DMS153 (cell line): ENCODE measurements around the gene ZNF512.
"Not testable (repeated sequence)": the region's sequence is repeated elsewhere in the genome, so short reads cannot be mapped to it uniquely, and the experiment has no call there.

ENCODE experiments used
- DNase-seq: peaks from one replicate; lab custom pipeline; 2025; lab: John Stamatoyannopoulos, UW

The ZNF512 gene

GRCh38 chr2:27582695-27583389, at the start of gene ZNF512:
Gene ZNF512, plus strand, starts transcription at chr2:27583042. Its CDS starts 71 bp downstream, at chr2:27583113.
- DNase-seq: peak; percentile 96

GRCh38 chr2:27537287-27537686, 45.6 kb upstream of the ZNF512 start:
- DNase-seq: no peak

GRCh38 chr2:27538839-27539450, 43.9 kb upstream of the ZNF512 start:
- DNase-seq: not testable (repeated sequence)

- not testable (repeated sequence) for DNase-seq
Measured at GRCh38 chr2:27539649-27540048, 43.2 kb upstream of the ZNF512 start.

- no peak for DNase-seq
Measured at GRCh38 chr2:27544143-27544821, 38.6 kb upstream of the ZNF512 start.

GRCh38 chr2:27545348-27546141, 37.3 kb upstream of the ZNF512 start:
- DNase-seq: no peak

GRCh38 chr2:27549303-27549702, 33.5 kb upstream of the ZNF512 start:
- DNase-seq: no peak

GRCh38 chr2:27551514-27551913, 31.3 kb upstream of the ZNF512 start:
- DNase-seq: no peak

GRCh38 chr2:27552941-27553340, 29.9 kb upstream of the ZNF512 start:
- no peak for DNase-seq

- not testable (repeated sequence) for DNase-seq
Measured at GRCh38 chr2:27554451-27554850, 28.4 kb upstream of the ZNF512 start.

- DNase-seq: no peak
Measured at GRCh38 chr2:27559228-27559627, 23.6 kb upstream of the ZNF512 start.

- DNase-seq: no peak
Measured at GRCh38 chr2:27561060-27561459, 21.8 kb upstream of the ZNF512 start.

- no peak for DNase-seq
Measured at GRCh38 chr2:27566628-27567027, 16.2 kb upstream of the ZNF512 start.

- no peak for DNase-seq
Measured at GRCh38 chr2:27569398-27569797, 13.4 kb upstream of the ZNF512 start.

GRCh38 chr2:27571197-27571596, 11.6 kb upstream of the ZNF512 start:
- DNase-seq: no peak

GRCh38 chr2:27571681-27572080, 11.2 kb upstream of the ZNF512 start:
- no peak for DNase-seq

GRCh38 chr2:27572439-27572838, 10.4 kb upstream of the ZNF512 start:
- DNase-seq: no peak

GRCh38 chr2:27572998-27573429, 9.8 kb upstream of the ZNF512 start:
- DNase-seq: no peak

GRCh38 chr2:27573452-27573851, 9.4 kb upstream of the ZNF512 start:
- no peak for DNase-seq

- DNase-seq: no peak
Measured at GRCh38 chr2:27581417-27582128, 1.3 kb upstream of the ZNF512 start.

GRCh38 chr2:27582129-27582694, 630 bp upstream of the ZNF512 start:
- DNase-seq: no peak
